Fibroblast of gingiva (primary cell): ENCODE data around the gene SVIL.
"Not testable (repeated sequence)": the region's sequence is repeated elsewhere in the genome, so short reads cannot be mapped to it uniquely, and the experiment has no call there.

Source experiments
- DNase-seq: peaks from one replicate; pipeline ENCODE4 v3.0.0-alpha.2; 2011; ENCODE audit warnings: low read depth

Gene SVIL

GRCh38 chr10:29648983-29649268 is 14.2 kb upstream of the SVIL start:
- DNase-seq, result peak; percentile 67

- DNase-seq, result peak; percentile 45
Observed at GRCh38 chr10:29648114-29648982, 13.6 kb upstream of the SVIL start.

GRCh38 chr10:29647478-29647877 is 12.7 kb upstream of the SVIL start:
- DNase-seq, result no peak

GRCh38 chr10:29646960-29647461 is 12.2 kb upstream of the SVIL start:
- peak; percentile 92 for DNase-seq

- peak; percentile 100 for DNase-seq
Observed at GRCh38 chr10:29646238-29646902, 11.6 kb upstream of the SVIL start.

GRCh38 chr10:29643771-29644501 is 9.2 kb upstream of the SVIL start:
- peak; percentile 53 for DNase-seq

- peak; percentile 73 for DNase-seq
Observed at GRCh38 chr10:29642990-29643389, 8.2 kb upstream of the SVIL start.

- no peak for DNase-seq
Observed at GRCh38 chr10:29637537-29637936, 2.8 kb upstream of the SVIL start.

GRCh38 chr10:29636178-29636577 is 1.4 kb upstream of the SVIL start:
- DNase-seq, result peak; percentile 79

GRCh38 chr10:29635711-29636144 is 957 bp upstream of the SVIL start:
- peak; percentile 27 for DNase-seq

- no peak for DNase-seq
Observed at GRCh38 chr10:29634105-29634504, 666 bp downstream of the SVIL start.

- DNase-seq, result no peak
Observed at GRCh38 chr10:29631049-29631339, 3.8 kb downstream of the SVIL start.

GRCh38 chr10:29630205-29631048 is 4.3 kb downstream of the SVIL start:
- no peak for DNase-seq

- no peak for DNase-seq
Observed at GRCh38 chr10:29628912-29629526, 5.8 kb downstream of the SVIL start.

GRCh38 chr10:29628311-29628710 is 6.5 kb downstream of the SVIL start:
- DNase-seq, result no peak

GRCh38 chr10:29627201-29628132 is 7.3 kb downstream of the SVIL start:
- peak; percentile 84 for DNase-seq

GRCh38 chr10:29624357-29624756 is 10.4 kb downstream of the SVIL start:
- not testable (repeated sequence) for DNase-seq

- DNase-seq, result no peak
Observed at GRCh38 chr10:29623797-29624196, 11.0 kb downstream of the SVIL start.

GRCh38 chr10:29622382-29622922 is 12.3 kb downstream of the SVIL start:
- DNase-seq, result no peak

GRCh38 chr10:29621161-29621560 is 13.6 kb downstream of the SVIL start:
- peak; percentile 90 for DNase-seq
